ENCODE measurements around the gene TGFBR2.

Gene TGFBR2

DNA sequence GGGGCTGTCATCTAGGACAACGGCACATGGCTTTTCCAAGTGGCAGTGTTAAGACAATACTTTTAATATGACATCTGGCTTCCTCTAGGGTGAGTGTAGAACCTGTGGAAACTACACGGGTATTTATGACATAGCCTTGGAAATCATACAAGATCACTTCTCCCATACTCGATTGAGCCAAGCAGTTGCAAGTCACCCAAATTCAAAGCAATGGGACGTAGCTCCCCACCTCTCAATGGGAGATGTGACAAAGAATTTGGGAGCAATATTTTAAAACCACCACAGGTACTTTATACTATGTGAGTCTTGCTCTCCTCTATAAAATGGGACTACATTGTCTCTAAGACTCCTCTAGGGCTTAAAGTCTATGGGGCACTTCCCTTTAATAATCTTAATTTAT, 93.5 kb downstream of the TGFBR2 start:
- no peak overlapping the region for H3K9ac ChIP-seq (ENCODE audit: low read length)
- H3K4me1 ChIP-seq (ENCODE audit: control insufficient read depth, insufficient read depth, low read length): peaks cover 29% of the 10 kb centered on the region
- H3K36me3 ChIP-seq (ENCODE audit: control insufficient read depth, insufficient read depth, low read length): peaks cover 4% of the 10 kb centered on the region; the same call in 1 of the 2 replicates
- peaks cover 25% of the 10 kb centered on the region for H3K9me3 ChIP-seq (ENCODE audit: control insufficient read depth, insufficient read depth, low read depth, low read length)
- H3K27me3 ChIP-seq (ENCODE audit: control insufficient read depth, insufficient read depth, low read length): no peaks in the 10 kb centered on the region
- no peak overlapping the region for H3K4me3 ChIP-seq (ENCODE audit: low read depth, low read length)
- H3K27ac ChIP-seq (ENCODE audit: low read depth, low read length): no peak overlapping the region

DNA sequence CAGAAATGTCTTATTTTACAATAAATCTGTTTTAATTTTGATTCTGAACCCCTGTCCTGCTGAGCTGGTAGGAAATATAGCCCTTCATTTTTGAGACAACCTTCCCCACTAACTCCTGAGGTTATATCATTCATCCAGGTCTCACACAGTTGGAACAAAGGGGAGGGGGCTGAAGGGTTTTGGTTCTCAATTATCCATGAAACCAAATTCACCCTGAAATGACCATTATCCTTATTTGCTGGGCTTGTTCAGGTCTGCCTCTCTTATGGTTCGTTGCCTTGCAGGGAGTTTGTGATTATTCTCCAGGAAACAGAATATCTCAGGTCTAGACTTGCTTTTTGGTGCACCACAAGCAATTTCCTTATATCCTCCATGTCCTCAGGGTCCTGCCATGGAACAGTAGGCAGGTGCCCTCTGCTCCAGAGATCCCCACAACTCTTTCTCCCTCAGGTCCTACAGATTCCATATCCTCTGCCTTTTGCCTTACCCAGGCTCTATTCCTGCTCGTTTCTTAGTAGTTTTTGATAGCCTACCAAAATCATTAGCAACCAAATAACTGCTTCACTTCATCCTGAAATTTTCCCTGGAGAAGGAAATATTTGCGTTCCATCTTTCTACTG, 94.4 kb downstream of the TGFBR2 start:
- H3K36me3 ChIP-seq (ENCODE audit: control insufficient read depth, insufficient read depth, low read length): peaks cover 4% of the 10 kb centered on the region; the same call in 1 of the 2 replicates
- no peak overlapping the region for H3K9ac ChIP-seq (ENCODE audit: low read length)
- peaks cover 20% of the 10 kb centered on the region for H3K4me1 ChIP-seq (ENCODE audit: control insufficient read depth, insufficient read depth, low read length)
- no peaks in the 10 kb centered on the region for H3K27me3 ChIP-seq (ENCODE audit: control insufficient read depth, insufficient read depth, low read length)
- peaks cover 29% of the 10 kb centered on the region for H3K9me3 ChIP-seq (ENCODE audit: control insufficient read depth, insufficient read depth, low read depth, low read length)
- H3K27ac ChIP-seq (ENCODE audit: low read depth, low read length): no peak overlapping the region
- H3K4me3 ChIP-seq (ENCODE audit: low read depth, low read length): no peak overlapping the region

DNA sequence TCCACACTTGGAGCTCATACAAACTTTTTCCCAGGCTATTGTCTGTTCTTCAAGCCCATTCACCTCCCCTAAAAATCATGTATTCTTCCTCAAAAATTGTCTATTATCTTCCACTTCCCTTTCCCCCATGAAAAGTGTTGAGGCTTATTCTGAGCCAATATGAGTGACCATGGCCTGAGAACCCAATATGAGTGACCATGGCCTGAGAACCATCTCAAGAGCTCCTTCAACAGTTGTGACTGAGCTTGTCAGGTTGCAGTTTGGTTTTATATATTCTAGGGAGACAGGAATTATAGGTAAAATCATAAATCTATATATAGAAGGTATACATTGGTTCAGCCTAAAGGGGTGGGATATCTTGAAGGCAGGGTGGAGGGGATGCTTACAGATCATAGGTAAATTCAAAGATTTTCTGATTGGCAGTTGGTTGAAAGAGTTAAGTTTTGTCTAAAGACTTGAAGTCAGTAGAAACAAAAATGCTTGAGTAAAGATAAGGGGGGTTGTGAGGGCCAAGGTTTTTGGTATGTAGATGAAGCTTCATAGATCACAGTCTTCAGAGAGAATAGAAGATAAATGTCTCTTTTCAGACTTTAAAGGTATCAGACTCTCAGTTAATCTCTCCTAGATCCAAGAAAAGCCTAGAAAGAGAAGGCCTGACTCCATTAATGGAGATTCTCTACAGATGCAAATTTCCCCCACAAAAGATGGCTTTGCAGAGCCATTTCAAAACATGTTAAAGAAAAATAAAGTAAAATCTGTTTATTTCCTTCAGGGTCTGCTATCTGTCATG, 95.8 kb downstream of the TGFBR2 start:
- Histone ChIP-seq H3K9ac (ENCODE audit: low read length) (no peak overlapping the region), H3K36me3 (ENCODE audit: control insufficient read depth, insufficient read depth, low read length) (peaks cover 4% of the 10 kb centered on the region; the same call in 1 of the 2 replicates), H3K27me3 (ENCODE audit: control insufficient read depth, insufficient read depth, low read length) (no peaks in the 10 kb centered on the region), H3K4me3 (ENCODE audit: low read depth, low read length) (no peak overlapping the region), H3K9me3 (ENCODE audit: control insufficient read depth, insufficient read depth, low read depth, low read length) (peaks cover 41% of the 10 kb centered on the region), H3K4me1 (ENCODE audit: control insufficient read depth, insufficient read depth, low read length) (peaks cover 7% of the 10 kb centered on the region; the same call in 1 of the 2 replicates), H3K27ac (ENCODE audit: low read depth, low read length) (no peak overlapping the region)

DNA sequence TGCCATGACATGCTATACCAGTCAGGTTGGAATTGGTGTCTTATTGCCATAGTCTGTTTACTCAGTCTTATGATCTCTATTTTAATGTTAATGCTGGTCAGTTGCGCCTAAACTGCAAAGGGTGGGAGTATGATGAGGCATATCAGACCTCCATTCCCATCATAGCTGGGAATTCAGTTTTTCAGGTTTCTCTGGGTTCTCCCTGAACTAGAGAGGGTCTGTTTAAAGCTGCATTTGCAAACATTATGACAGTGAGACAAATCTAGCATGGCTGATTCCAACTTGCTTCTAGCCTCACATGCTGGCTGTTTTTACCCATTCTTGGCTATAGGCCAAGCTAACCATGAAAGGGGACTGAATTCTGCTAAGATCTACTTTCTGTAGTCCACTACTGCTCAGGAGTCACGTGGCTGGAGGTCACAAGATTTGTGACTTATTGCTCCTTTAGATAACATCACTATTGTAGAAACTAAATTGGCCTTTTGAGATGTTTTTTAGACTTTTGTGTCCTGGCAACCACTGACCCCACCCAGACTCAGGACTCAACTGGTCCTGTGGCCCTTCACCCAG, 96.5 kb downstream of the TGFBR2 start:
- Histone ChIP-seq H3K4me1 (ENCODE audit: control insufficient read depth, insufficient read depth, low read length) (peaks cover 7% of the 10 kb centered on the region; the same call in 1 of the 2 replicates), H3K27ac (ENCODE audit: low read depth, low read length) (no peak overlapping the region), H3K9me3 (ENCODE audit: control insufficient read depth, insufficient read depth, low read depth, low read length) (peaks cover 46% of the 10 kb centered on the region), H3K36me3 (ENCODE audit: control insufficient read depth, insufficient read depth, low read length) (peaks cover 4% of the 10 kb centered on the region; the same call in 1 of the 2 replicates), H3K4me3 (ENCODE audit: low read depth, low read length) (no peak overlapping the region), H3K27me3 (ENCODE audit: control insufficient read depth, insufficient read depth, low read length) (no peaks in the 10 kb centered on the region), H3K9ac (ENCODE audit: low read length) (no peak overlapping the region)

DNA sequence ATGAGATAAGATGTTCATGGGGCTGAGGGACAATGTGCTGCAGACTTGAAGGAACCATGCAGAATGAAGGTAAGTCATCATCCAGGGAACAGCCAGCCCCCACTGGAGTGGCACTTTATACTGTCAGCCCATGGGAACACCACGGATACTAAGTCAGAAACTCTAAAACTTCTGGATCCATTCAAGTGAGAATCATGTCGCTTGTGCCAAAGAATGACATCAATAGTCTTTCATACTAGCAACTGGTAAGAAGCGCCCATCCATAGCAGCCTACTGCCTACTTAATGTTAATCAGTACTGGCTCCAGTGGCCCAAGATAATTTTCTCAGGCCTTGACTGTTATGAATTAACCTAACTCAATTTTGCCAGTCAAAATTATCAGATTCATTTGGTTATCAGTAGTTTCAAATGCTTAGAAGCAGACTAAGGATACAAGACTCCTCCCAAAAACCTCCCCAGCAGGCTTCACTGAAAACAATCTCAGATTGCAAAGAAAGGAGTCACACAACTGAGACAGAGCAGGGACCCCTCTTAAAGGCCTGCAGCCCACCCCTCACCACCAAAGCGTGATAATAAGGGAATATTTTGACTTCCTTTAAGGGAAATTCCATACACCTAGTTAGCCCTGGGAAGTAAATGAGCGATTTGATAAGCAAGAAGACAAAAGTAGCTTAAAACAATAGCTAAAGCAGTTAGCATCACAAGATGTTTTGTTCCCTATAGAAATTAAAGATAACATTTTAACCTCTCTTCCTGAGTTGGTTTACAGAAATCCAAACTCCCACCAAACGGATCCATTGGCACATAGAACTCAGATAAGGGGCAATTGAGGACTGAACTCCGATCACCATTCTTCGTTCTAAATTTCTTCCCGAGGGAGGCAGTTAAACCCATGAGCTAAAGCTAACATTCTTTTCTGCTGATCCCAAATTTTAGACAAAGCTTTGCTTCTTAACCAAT, 98.8 kb downstream of the TGFBR2 start:
- peaks cover 46% of the 10 kb centered on the region for H3K9me3 ChIP-seq (ENCODE audit: control insufficient read depth, insufficient read depth, low read depth, low read length)
- peaks cover 7% of the 10 kb centered on the region; the same call in 1 of the 2 replicates for H3K4me1 ChIP-seq (ENCODE audit: control insufficient read depth, insufficient read depth, low read length)
- H3K27me3 ChIP-seq (ENCODE audit: control insufficient read depth, insufficient read depth, low read length): no peaks in the 10 kb centered on the region
- H3K27ac ChIP-seq (ENCODE audit: low read depth, low read length): no peak overlapping the region
- H3K9ac ChIP-seq (ENCODE audit: low read length): no peak overlapping the region
- peaks cover 4% of the 10 kb centered on the region; the same call in 1 of the 2 replicates for H3K36me3 ChIP-seq (ENCODE audit: control insufficient read depth, insufficient read depth, low read length)
- H3K4me3 ChIP-seq (ENCODE audit: low read depth, low read length): no peak overlapping the region

DNA sequence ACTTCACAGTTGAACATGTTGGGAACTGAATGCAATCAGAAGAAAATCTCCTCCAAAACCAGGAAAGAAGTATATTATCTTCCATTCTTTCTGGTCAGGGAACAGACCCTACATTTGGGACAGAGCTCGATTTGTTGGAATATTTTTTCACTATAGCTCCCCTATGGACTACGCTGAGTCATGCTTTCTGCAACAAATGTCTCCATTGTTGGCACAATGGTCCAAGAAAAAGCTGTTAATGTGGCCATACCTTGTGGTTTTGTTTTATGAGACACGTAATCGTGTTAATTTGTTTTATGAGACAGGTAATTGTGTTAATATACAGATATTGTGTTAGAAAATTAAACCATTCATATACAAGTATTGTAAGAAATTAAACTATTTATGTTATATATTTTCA, 101.4 kb downstream of the TGFBR2 start:
- Histone ChIP-seq H3K9ac (ENCODE audit: low read length) (no peak overlapping the region), H3K4me1 (ENCODE audit: control insufficient read depth, insufficient read depth, low read length) (peaks cover 7% of the 10 kb centered on the region; the same call in 1 of the 2 replicates), H3K4me3 (ENCODE audit: low read depth, low read length) (no peak overlapping the region), H3K27ac (ENCODE audit: low read depth, low read length) (no peak overlapping the region), H3K9me3 (ENCODE audit: control insufficient read depth, insufficient read depth, low read depth, low read length) (peaks cover 30% of the 10 kb centered on the region), H3K36me3 (ENCODE audit: control insufficient read depth, insufficient read depth, low read length) (peaks cover 2% of the 10 kb centered on the region; the same call in 1 of the 2 replicates), H3K27me3 (ENCODE audit: control insufficient read depth, insufficient read depth, low read length) (no peaks in the 10 kb centered on the region)

DNA sequence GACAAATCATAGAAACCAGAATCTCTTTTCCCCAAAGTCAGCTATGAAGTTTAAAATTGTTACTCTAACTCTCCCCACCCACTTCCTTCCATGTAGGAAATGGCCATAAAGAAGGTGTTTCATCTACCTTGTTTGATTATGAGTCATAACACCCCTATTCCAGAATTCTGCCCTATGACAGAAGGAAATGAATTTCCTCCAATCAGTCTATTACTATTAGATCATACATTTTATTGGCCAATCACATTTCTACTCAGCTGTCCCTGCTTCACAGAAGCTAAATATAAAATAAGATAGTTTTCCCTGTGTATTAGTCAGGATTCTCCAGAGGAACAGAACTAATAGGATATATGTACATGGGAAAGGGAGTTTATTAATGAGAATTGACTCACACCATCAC, 102.1 kb downstream of the TGFBR2 start:
- Histone ChIP-seq H3K4me1 (ENCODE audit: control insufficient read depth, insufficient read depth, low read length) (peaks cover 7% of the 10 kb centered on the region; the same call in 1 of the 2 replicates), H3K36me3 (ENCODE audit: control insufficient read depth, insufficient read depth, low read length) (no peaks in the 10 kb centered on the region), H3K27ac (ENCODE audit: low read depth, low read length) (no peak overlapping the region), H3K27me3 (ENCODE audit: control insufficient read depth, insufficient read depth, low read length) (no peaks in the 10 kb centered on the region), H3K4me3 (ENCODE audit: low read depth, low read length) (no peak overlapping the region), H3K9me3 (ENCODE audit: control insufficient read depth, insufficient read depth, low read depth, low read length) (peaks cover 23% of the 10 kb centered on the region), H3K9ac (ENCODE audit: low read length) (no peak overlapping the region)

DNA sequence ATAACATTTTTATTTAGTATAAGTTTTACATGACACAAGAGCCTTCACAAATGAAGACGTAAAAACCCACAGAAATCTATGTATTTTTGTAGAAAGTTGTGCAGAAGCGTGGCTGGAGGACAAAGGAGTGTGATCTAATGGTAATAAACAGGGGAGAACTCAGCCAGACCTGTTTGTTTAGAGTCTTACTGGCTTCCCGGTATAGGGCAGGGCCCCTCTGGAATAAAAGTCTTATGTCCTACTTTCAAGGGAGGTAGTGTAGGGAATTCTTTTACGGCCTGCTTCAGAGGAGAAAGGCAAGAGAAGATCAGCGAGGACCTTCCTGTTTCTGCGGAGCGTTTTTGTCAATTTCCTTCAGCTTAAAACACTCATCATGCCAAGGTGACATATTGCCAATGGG, 103.6 kb downstream of the TGFBR2 start:
- Histone ChIP-seq H3K36me3 (ENCODE audit: control insufficient read depth, insufficient read depth, low read length) (no peaks in the 10 kb centered on the region), H3K27ac (ENCODE audit: low read depth, low read length) (no peak overlapping the region), H3K9ac (ENCODE audit: low read length) (no peak overlapping the region), H3K4me1 (ENCODE audit: control insufficient read depth, insufficient read depth, low read length) (no peaks in the 10 kb centered on the region), H3K9me3 (ENCODE audit: control insufficient read depth, insufficient read depth, low read depth, low read length) (peaks cover 21% of the 10 kb centered on the region; the same call in 1 of the 2 replicates), H3K4me3 (ENCODE audit: low read depth, low read length) (no peak overlapping the region), H3K27me3 (ENCODE audit: control insufficient read depth, insufficient read depth, low read length) (no peaks in the 10 kb centered on the region)

DNA sequence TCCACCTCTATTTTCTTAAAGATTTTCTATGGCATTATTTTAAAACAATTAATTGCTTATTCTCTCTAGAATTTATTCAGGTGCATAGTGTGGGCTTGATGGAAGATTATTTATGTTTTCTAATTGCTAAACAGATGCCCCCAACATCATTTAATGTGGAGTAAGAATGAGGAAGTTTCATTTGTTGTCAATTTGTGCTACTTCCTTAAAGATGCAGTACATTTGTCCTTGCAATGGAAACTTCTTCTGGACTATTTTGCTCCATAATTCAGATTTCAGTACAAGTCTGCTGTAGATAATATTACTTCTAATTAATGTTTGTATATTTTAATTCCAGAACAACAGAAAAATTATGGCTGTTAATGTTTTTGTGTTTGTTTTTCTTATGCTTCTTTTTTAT, 104.8 kb downstream of the TGFBR2 start:
- Histone ChIP-seq H3K36me3 (ENCODE audit: control insufficient read depth, insufficient read depth, low read length) (no peaks in the 10 kb centered on the region), H3K27me3 (ENCODE audit: control insufficient read depth, insufficient read depth, low read length) (no peaks in the 10 kb centered on the region), H3K4me1 (ENCODE audit: control insufficient read depth, insufficient read depth, low read length) (no peaks in the 10 kb centered on the region), H3K9ac (ENCODE audit: low read length) (no peak overlapping the region), H3K9me3 (ENCODE audit: control insufficient read depth, insufficient read depth, low read depth, low read length) (peaks cover 14% of the 10 kb centered on the region; the same call in 1 of the 2 replicates), H3K4me3 (ENCODE audit: low read depth, low read length) (no peak overlapping the region), H3K27ac (ENCODE audit: low read depth, low read length) (no peak overlapping the region)

DNA sequence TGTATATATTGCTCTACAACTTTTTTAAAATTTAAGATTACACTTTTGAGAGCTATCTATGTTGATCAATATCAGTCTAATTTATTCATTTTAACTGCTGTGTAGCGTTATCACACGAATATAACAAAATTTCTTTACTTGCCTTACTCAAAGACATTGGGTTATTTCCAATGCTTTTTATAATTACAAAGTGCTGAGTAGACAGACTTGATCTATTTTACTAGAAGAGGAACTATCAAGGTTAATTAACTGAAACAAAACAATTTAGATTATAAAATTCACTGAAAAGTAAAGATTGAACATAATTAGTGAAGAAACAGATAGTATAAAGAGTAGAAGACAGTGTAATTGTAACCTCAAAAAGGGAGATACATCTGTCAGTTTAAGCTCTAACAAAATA, 105.5 kb downstream of the TGFBR2 start:
- H3K4me3 ChIP-seq (ENCODE audit: low read depth, low read length): no peak overlapping the region
- H3K27me3 ChIP-seq (ENCODE audit: control insufficient read depth, insufficient read depth, low read length): no peaks in the 10 kb centered on the region
- H3K9me3 ChIP-seq (ENCODE audit: control insufficient read depth, insufficient read depth, low read depth, low read length): peaks cover 7% of the 10 kb centered on the region; the same call in 1 of the 2 replicates
- no peak overlapping the region for H3K27ac ChIP-seq (ENCODE audit: low read depth, low read length)
- H3K36me3 ChIP-seq (ENCODE audit: control insufficient read depth, insufficient read depth, low read length): no peaks in the 10 kb centered on the region
- no peak overlapping the region for H3K9ac ChIP-seq (ENCODE audit: low read length)
- H3K4me1 ChIP-seq (ENCODE audit: control insufficient read depth, insufficient read depth, low read length): no peaks in the 10 kb centered on the region

All from HUES6 (cell line).